ENCODE data around the gene UBXN10.

GRCh38 chr1:20150326-20150705, 35.6 kb upstream of the UBXN10 start:
- TF ChIP-seq TAF1 (IDR thresholded peaks at IDR 0.05; ENCODE audit: borderline replicate concordance, low read depth, low read length) = no peak
- no peak for TF ChIP-seq POLR2A (IDR thresholded peaks at IDR 0.05; ENCODE audit: low read depth, low read length)

Data from GM12892 (cell line).